Neural cell (in vitro differentiated cells): Measurements from ENCODE around the gene CAMK2N2.

Experiments
- CTCF ChIP-seq: fragments of 450-650 bp; IDR thresholded peaks from 2 replicates; pipeline ENCODE4 v1.5.1; 2014; ENCODE audit warnings: antibody characterized with exemption, mild to moderate bottlenecking, moderate library complexity; ENCODE audit not compliant: poor library complexity, severe bottlenecking
- EP300 ChIP-seq: fragments of 450-650 bp; conservative IDR thresholded peaks from 2 replicates; pipeline ENCODE4 v1.6.1; 2014; ENCODE audit warnings: antibody characterized with exemption, mild to moderate bottlenecking, moderate library complexity; ENCODE audit not compliant: poor library complexity, severe bottlenecking
- EZH2 ChIP-seq: fragments of 200-600, 300-800 bp; shearing (Covaris generic), sonication (generic); IDR thresholded peaks from 2 replicates; pipeline ENCODE4 v1.6.1; 2014; ENCODE audit warnings: antibody characterized with exemption, low read length, borderline replicate concordance, mild to moderate bottlenecking; ENCODE audit not compliant: insufficient read depth, poor library complexity, severe bottlenecking
- MXI1 ChIP-seq: fragments of 450-650 bp; conservative IDR thresholded peaks from 2 replicates; pipeline ENCODE4 v1.6.1; 2014; ENCODE audit warnings: antibody characterized with exemption, mild to moderate bottlenecking; ENCODE audit not compliant: poor library complexity, severe bottlenecking
- POLR2AphosphoS5 ChIP-seq: IDR thresholded peaks from 2 replicates; pipeline ENCODE4 v1.6.1; 2012
- RAD21 ChIP-seq: fragments of 450-650 bp; conservative IDR thresholded peaks from 2 replicates; pipeline ENCODE4 v1.6.1; 2014; ENCODE audit warnings: antibody characterized with exemption, mild to moderate bottlenecking, moderate library complexity
- REST ChIP-seq: IDR thresholded peaks from 2 replicates; pipeline ENCODE4 v1.6.1; 2012; ENCODE audit warnings: borderline replicate concordance
- SMC3 ChIP-seq: fragments of 450-650 bp; conservative IDR thresholded peaks from 2 replicates; pipeline ENCODE4 v1.6.1; 2014; ENCODE audit warnings: antibody characterized with exemption, mild to moderate bottlenecking, moderate library complexity; ENCODE audit not compliant: poor library complexity
- TAF1 ChIP-seq: IDR thresholded peaks from 2 replicates; pipeline ENCODE4 v1.6.1; 2012; ENCODE audit warnings: low read depth

GRCh38 chr3:184249412-184250166 is 11.8 kb downstream of the CAMK2N2 start, which contains the start of gene EEF1AKMT4:
- TF ChIP-seq POLR2AphosphoS5, result no peak
- TF ChIP-seq SMC3, result peak; percentile 56
- peak; percentile 91 for TF ChIP-seq CTCF
- no peak for TF ChIP-seq TAF1
- no peak for TF ChIP-seq EZH2
- no peak for TF ChIP-seq REST
- TF ChIP-seq RAD21, result peak; percentile 60
- TF ChIP-seq EP300, result no peak
- peak; percentile 98 for TF ChIP-seq MXI1
